EL (cell line): ENCODE data around the gene TRIM47.

Source experiments
- DNase-seq: peaks from one replicate; pipeline ENCODE4 v3.0.0-alpha.2; 2016

The TRIM47 gene

DNA sequence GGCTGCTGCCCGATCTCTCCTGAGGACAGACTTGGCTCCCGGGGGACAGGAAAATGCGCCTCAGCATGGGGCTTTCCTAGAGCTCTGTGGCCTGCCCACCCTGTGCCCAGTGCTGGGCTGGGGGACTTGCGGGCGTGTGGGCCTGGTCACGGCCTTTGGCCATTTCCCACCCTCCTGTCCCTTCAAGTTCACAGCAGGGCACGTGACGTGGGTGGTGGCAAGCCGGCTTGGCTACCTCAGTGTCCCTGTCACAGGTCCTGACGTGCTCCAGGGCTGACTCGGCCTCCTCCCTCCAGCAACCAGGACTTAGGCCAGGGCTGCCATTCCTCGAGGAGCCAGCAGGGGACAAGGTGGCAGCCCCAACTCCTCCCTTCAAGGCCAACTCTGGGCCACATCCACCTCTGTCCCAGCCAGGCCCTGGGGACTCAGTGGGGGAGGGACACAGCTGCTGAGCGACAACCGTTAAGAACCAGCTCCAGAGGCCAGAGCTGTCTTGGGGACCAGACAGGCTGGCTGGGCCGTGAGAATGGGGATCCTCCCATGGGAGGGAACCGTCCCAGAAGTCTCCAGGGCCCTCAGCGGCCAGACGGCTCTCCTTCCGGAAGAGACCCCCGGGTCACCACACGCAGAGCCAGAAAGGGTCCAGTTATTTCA is 33.2 kb downstream of the TRIM47 start:
- peak; percentile 61 for DNase-seq

DNA sequence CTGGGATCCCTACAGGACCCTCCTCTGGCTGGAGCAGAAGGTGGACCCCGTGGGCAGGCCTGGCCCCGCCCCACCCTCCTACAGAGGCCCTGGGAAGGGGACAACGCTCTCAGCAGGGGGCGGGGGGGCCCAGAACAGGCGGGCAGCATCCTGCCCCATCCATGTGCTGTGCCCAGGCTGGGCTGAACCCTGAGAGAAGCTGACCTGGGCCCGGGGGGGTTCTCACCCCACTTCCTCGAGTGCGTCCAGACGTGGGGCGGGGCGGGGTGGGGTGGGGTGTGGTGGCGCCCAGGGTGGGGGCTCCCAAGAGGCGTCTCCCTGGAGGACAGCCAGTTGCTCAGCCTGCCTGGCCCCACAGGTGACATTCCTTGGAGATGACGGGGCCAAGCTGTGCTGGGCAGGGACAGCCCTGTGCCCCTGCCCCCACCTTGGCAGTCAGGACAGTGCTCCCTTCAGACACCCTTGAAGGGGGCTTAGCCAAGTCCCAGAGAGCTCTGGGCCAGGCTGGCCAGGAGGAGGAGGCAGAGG is 33.8 kb downstream of the TRIM47 start:
- no peak for DNase-seq

DNA sequence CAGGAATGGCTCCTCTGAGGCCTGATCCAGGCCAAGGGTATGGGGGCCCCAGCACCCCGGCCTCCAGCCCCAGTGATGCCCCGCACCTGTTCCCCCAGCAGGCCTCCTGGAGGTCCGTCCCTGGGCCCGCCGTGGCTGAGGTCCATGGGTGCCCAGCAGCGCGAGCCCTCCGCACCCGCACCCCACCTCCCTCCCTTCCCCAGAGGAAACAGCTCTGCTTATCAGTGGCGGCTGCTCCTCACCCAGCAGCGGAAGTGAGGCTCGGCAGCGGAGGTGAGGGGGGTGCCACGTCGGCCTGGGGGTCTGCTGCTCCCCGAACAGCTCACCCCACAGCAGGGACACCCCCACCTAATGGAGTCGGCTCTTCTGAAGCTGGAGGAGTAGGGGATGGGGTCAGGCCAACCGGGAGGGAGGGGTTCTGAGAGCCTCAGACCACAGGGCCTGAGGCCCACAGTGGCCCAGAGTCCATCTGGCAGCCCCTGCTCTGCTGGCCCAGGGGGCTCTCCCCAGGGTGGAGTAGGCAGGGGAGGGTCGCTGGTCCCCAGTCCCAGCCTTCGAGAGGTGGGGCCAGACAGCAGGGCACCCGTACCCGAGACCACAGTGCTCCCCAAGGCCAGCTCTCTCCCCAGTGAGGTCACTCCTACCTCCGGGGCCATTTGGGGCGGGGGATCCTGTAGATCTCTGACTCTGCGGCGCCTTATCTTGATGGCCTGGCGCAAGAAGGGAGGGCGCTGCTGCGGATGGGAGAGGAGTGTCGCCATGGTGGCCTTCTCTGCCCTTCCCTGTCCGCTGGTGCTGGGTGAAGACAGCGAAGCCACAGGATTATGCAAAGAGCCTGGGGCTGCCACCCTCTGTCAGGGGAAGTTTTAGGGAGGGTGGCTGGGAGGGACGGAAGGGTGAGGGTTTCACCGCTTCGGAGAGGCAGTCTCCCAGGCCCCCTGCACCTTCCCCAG is 34.5 kb downstream of the TRIM47 start, which contains the start of gene UNC13D:
Gene UNC13D (minus strand): TSS at position 828 of the 953 bp plus-strand sequence. CDS start 67 bp downstream, at position 761.
- no peak for DNase-seq

DNA sequence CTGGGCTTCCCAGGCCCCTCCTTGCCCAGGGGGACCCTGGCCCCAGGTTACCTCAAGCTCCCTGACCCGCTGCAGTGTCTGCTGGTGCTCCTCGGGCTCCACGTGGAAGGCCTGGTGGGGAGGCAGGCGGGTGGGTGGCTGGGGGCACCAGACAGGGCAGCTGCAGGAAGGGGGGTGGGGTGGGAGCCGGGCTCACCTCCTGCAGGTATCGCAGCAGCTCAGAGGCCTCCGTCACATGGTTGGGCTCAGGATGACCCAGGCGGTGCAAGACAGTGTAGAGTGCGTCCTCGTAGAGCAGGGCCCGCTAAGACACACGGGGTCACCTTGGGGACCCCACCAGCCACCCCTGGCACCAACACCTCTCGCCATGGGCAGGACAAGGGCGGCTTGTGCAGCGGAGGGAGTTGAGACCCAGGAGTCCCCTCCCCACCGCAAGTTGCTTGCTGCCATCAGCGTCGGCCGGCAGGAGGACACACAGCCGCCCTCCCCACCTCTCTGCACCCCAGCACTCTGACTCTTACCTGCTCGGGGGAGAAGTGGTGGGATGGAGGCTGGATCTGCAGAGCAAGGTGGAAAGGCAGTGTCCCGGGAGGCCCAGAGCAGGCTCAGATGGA is 35.3 kb downstream of the TRIM47 start:
- no peak for DNase-seq

DNA sequence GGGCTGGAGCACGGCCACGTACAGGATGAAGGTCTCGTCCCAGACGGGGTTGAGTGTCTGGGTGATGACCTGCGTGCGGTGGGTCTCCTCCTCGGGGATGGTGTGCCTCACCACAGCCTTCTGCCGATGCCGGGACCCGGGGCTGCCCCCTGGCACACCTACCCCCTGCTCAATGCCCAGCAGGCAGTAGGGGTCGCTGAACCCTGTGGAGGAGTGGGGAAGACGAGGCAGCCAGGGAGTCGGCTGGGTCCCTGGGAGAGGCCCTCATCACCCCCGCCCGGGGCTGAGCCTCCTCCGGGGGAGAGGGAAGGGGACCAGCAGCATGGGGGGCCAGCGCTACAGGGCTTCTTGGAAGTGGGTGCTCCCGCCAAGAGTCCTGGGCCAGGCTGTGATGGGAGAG is 36.0 kb downstream of the TRIM47 start:
- DNase-seq = no peak

DNA sequence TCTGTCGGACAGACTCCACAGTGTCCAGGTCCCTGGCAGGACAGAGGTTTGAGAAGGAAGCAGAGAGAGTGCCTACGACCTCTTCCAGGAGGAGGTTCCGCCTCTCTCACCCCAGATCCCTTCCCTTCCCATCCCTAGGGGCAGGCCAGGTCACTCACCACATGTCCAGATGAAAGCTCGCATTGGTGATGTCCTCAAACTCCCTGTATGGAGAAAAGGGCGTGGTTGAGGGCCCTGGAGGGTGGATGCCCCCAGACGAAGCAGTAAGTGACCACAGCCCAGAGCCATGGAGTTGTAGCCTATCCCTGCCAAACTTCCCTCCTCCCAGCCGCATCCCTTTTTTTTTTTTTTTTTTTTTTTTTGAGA is 37.6 kb downstream of the TRIM47 start:
- DNase-seq = no peak

DNA sequence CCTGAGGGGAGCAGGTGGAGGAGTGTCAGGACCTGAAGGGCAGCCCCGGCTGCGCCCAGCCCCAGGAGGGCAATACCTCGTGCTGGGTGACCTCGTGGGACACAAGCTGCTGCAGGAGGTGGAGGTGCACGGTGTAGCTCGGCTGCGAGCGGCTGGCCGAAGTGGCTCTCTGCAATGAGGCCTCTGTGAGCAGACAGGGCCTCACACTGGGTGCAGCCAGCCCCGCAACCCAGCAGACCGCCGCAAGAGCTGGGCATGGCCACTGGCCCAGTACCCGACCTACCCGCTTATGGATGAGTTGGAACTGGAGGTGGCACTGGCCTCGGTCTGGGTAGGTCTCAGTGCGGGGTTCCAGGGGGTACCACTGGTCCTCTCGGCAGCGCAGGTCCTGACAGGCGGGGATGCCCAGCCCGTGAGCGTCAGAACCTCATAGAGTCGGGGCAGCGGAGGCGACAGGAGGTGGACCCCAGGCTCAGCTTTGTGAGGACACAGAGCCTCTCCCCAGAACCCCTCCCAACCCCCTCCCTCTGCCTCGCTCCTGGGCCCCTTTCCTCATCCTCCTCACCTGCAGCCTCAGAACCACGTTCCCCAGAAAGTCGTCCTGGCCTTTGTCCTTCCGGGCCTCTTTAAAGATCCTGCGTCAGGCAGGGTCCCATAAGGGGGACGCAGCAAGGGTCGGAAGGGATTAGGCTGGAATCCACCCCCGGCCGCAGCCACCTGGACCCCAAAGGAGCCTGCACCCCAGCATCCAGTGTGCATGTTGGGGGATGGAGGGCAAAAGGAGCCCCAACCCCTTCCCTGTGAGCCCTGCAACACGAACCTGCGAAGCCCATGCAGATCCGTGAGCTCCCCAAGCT is 38.2 kb downstream of the TRIM47 start:
- DNase-seq = no peak

DNA sequence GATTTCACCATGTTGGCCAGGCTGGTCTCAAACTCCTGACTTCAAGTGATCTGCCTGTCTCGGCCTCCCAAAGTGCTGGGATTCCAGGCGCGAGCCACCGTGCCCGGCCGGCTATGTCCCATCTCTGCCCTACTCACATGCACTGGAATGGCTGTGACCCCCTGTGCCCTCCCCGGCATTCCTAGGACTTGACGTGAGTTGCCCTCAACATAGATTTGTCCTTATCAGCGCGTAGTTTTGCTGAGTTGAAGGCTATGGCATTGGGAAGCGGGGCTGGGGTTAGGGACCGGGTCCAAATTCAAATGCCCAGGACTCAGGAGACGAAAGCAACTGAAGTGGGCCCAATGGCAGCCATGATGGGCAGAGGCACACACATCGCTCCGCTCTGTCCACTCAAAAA is 40.0 kb downstream of the TRIM47 start:
- no peak for DNase-seq

DNA sequence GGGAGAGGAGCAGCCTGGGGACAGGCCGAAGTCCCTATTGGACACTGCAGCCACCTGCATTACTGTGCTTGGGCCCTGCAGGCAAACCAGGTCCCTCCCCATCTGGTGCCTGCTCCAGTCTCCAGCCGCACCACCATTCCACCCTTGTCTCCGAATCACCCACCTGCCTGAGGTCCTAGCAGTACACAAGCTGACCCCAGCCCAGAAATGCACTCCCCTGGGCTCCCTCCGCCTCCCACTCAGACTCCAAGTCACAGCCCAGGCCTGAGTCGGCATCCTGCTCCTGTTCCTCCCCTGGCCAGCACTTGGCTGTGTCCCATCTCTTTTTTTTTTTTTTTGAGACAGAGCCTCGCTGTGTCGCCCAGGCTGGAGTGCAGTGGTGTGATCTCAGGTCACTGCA is 40.5 kb downstream of the TRIM47 start:
- DNase-seq = no peak

DNA sequence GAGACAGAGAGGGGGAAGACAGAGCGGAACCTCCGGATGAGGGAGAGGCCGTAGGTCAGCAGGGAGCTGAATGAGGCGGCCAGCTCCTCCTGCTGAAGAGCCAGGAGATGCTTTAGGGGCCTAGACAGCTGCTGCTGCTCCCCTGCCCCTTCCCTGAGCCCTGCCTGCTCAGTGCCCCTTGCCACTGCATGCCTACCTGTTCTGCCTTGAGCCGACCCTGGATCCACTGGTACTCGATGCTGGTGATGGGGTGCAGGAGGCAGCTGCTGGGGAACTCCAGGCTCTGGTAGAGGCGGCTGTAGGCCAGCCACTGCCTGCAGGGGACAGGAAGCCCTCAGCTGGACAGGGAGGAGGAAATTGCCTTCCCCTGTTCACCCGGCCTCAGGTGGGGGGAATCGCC is 41.8 kb downstream of the TRIM47 start:
- no peak for DNase-seq

DNA sequence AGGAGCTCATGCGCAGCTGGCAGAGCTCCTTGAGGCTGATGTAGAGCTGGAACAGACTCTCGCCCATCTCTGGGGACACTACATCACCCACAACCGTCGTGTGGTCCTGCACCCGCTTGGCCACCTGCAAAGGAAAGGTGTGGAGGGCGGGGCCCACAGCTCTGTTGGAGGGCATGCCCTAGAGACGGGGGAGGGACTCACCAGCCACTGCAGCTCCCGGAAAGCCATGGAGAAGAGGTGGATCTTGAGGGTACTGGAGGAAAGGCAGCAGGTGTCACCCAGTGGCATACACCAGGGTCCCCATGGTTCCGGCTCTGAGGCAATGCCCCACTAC is 42.8 kb downstream of the TRIM47 start:
- no peak for DNase-seq

DNA sequence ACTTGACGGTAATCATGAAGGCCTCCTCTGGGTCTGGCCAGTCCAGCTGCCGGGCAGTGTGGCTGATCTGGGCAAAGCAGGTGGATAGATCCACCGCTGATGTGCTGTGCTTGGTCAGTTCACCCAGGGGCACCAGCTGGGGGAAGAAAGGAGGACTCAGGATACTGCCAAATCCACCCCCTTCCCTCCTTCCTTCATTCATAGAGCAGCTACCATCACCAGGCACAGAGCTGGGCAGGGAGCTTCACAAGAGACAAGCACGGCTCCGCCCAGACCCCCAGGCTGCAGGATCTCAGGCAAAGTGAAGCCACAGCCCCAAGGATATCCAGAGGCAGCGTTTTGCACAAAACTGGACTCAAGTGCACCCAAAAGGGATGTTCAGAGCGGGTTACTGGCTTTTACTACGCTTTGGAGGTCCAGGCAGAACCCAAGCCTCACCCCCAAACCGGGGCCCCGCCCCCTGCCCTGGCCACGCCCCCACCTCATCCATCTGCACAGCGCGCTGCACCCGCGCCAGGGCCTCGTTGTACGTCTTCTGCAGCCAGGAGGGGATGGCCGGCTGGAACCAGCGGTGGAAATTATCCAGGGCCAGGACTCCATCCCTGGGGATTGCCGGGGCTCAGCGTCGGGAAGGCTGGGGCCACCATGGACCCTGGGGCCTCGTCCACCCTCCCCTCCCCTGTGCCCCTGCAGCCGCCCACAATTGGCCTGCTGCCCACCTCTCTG is 43.3 kb downstream of the TRIM47 start:
- DNase-seq = no peak

DNA sequence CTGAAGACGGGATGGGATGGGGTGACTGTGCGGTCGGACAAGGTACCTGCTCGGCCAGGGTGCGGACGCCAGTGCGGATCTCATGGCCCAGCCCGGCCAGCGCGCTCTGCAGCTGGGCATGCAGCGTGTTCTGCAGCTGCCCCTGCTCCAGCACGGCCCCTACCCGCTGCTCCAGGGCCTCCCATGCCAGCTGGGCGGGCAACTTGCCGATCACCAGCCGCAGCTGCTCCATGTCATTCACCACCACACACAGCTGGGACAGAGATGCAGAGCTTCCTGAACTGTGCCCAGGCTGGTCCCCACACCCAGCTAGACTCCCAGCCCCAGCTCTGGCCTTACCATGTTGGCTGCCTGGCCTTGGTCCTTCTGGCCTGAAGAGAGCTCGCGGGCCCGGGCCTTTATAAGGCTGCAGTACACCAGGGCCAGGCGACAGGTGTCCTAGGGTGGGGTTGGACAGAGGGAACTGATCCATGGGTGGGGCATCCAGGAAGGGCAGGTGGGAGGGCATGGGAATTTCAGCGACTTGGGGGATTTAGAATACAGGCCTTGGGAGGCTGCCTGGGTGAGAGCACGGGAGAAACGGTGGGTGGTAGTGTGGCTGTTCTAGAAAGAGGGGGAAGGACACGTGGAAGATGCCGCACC is 44.0 kb downstream of the TRIM47 start:
- no peak for DNase-seq

DNA sequence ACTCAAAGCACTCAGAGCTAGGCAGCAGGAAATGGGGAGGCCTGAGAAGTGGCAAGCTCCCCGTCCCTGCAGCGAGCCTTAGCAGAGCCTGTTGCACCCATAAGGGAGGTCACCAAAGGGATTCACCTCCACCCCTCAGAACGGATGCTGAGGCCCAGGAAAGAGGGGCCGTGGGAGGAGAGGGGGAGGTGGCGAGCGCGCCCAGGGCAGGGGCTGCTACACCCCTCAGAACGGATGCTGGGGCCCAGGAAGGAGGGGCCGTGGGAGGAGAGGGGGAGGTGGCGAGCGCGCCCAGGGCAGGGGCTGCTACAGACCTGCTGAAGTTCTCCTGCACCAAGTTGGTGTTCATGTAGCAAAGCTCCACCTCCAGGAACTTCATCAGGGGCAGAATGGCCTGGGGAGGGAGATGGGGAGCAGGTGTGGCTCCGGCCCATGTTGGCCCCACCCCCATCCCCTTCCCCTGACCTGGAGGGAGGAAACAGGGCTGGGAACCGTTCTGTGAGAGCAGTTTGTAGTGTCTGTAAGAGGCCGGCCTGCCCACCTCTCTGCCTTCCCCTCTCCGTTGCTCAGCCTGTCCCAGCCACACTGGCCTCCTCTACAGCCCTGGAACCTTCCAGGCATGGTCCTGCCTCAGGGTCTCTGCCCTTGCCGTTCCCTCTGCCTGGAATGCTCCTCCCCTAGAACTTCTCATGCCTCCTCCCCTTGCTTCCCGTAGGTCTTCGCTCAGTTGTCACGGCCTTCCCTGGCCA is 45.6 kb downstream of the TRIM47 start:
- DNase-seq = no peak

DNA sequence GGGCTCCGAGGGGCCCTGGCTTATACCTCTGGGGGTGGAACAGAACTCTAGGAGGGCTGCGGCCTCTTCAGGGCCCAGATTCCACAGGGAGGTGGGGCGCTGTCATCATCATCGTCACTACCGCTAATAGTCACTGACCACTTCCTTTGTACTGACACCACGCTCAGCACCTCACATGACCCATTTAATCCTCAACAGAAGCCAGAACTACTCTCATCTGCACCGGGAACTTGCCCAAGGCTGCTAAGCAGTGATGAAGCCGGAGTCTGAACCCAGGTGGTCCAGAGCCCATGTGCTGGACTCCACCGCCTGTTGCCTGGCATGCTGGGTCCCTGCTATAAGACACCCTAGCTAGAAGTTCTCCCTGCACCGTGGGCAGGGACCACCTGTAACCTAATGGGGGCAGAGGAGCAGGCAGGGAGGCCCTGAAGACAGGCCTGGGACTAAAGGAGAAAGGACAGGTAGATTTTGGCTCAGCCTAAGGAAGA is 46.2 kb downstream of the TRIM47 start:
- DNase-seq = peak; percentile 88

DNA sequence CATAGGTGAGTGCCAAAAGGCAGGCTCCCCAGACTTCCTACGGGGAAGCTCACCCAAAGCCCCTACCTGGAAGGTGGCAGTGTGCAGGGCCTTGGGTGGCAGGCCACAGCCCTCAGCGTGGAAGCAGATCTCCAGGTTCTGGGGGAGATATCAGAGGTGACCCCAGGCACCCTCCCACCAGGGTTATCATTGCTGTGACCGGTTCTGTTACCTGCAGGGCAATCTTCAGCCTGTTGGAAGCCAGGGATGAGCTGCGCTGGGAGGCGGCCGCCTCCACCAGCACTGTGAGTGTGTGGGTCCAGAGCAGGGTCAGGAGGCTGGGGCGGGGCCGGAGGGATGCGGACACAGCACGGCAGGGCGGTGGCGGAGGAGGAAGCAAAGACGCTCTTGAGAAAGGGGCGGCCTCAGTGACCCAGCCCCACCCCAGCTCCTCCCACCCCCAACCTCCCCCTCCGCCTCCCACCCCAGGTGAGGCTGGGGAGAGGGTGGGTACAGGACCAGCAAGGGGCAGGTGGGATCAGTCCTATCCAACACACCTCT is 47.3 kb downstream of the TRIM47 start:
- no peak for DNase-seq

DNA sequence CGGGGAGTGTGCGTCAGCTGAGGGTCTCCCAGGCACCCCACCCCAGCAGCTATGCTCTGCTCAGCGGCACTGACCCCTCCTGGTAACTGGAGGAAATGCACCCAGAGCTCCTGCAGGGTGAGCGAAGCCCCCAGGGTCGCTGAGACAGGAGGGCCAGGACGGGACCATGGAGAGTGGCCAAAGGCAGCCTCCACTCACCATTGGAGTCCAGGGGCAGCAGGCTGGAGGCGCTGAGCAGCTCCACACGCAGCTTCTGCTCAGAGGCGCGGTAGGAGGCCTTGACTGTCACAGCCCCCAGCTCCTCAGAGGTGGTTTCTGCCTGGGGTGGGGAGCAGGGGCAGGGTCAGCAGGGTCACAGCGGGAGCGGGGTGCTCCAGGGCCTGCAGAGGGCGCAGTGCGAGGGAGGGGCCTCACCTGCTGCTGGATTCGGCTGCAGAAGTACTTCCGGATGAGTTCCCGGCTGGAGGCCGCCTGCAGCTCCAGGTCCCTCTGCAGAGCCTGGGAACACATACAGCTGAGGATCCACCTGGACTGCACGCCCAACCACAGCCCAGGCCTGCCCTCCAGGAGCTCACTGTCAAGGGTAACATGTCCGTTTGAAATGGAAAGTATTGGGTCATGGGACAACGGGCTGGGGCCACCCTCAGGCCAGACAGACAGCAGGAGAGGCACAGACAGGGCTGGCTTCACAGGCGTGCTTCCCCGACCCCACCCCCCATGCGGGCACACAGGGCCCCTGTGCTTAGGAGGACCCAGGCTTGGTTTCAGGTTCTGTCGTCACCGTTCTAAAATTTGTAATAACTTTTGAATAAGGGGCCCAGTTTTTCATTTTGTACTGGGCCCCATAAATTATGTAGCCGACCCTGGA is 48.0 kb downstream of the TRIM47 start:
- no peak for DNase-seq

DNA sequence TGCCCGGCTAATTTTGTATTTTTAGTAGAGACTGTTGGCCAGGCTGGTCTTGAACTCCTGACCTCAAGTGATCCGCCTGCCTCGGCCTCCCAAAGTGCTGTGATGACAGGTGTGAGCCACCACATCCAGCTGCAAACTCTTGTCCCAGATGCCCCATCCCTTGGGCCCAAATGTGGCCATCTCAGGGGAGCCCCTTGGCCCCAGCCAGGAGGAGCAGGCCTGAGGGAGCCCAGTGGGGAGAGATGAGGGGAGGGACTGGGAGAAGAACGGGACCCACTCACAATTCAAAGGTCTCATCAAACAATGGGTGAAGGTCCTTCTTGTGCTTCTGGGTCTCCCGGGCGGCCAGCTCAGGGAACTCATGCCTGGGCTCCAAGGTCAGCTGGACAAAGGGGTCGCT is 48.6 kb downstream of the TRIM47 start:
- DNase-seq = no peak

DNA sequence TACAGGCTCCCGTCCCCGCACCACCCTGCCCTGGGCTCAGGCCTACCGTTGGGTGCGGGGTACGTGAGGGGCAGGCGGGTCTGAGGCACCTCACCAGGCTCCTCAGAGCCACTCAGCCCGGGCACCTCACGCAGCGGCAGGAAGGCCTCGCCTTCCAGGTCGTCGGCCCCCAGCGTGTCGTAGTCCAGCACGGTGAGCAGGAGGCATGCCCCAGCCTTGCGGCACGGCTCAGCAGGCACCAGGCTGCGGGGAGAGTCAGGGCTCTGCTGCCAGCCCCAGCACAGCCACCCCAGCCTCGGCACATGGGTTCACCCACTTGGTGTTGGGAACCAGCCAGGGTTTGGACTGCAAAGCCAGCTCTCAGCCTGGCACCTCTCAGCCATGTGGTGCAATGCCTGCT is 49.6 kb downstream of the TRIM47 start:
- no peak for DNase-seq
